IMR-90 (cell line): Measurements from ENCODE around the gene AMIGO3. TPM values are rescaled to one million over a fixed set of nuclear protein-coding genes. Genes with fewer than 3 reads are reported as not detected.

ENCODE experiments used
- ATAC-seq: fragments of 200-7000 bp; cut with Tn5 transposase; 2 replicates; pipeline ENCODE4 v1.9.1; 2020; ENCODE audit warnings: low read depth, mild to moderate bottlenecking, moderate library complexity
- BruUV-seq: library from RNA; stranded (reverse); fragments of 400-500 nt; replicated peaks from 2 replicates; lab custom pipeline; 2021; lab: Mats Ljungman, UMichigan
- CTCF ChIA-PET: fragments of 300-600 bp; formaldehyde crosslinking; extraction: SDS; loops from one replicate; lab custom pipeline; 2021; ENCODE audit warnings: antibody characterized with exemption; lab: Yijun Ruan, JAX
- POLR2A ChIA-PET: fragments of 300-600 bp; sonication (Branson Sonifier 250); formaldehyde crosslinking; loops from one replicate; lab custom pipeline; 2022; ENCODE audit warnings: antibody characterized with exemption; ENCODE audit not compliant: unreplicated experiment; lab: Charles Lee
- DNase-seq: peaks from one replicate; pipeline ENCODE4 v3.0.0; 2013
- H2AFZ ChIP-seq: replicated peaks from 2 replicates; pipeline ENCODE3; 2013; ENCODE audit warnings: low read length, mild to moderate bottlenecking; ENCODE audit not compliant: poor library complexity
- H2AK5ac ChIP-seq: 2 replicates; pipeline ENCODE4 v1.6.1; 2013; ENCODE audit warnings: low read depth, low read length, inconsistent platforms
- H2AK9ac ChIP-seq: replicated peaks from 2 replicates; pipeline ENCODE3; 2013; ENCODE audit warnings: mild to moderate bottlenecking, low read depth, low read length, moderate library complexity; ENCODE audit not compliant: poor library complexity
- H2BK120ac ChIP-seq: 2 replicates; pipeline ENCODE4 v1.6.1; 2013; ENCODE audit warnings: low read depth, low read length, inconsistent platforms
- H2BK15ac ChIP-seq: 3 replicates; pipeline ENCODE4 v1.6.1; 2013; ENCODE audit warnings: low read depth, low read length, inconsistent platforms
- H2BK20ac ChIP-seq: 2 replicates; pipeline ENCODE4 v1.6.1; 2013; ENCODE audit warnings: low read depth, mild to moderate bottlenecking, inconsistent platforms, low read length, moderate library complexity
- H2BK5ac ChIP-seq: 2 replicates; pipeline ENCODE4 v1.6.1; 2013; ENCODE audit warnings: mild to moderate bottlenecking, low read depth, low read length, inconsistent platforms; ENCODE audit not compliant: poor library complexity, severe bottlenecking
- H3K14ac ChIP-seq: replicated peaks from 2 replicates; pipeline ENCODE4 v1.6.1; 2013; ENCODE audit warnings: low read depth, low read length, inconsistent platforms
- H3K18ac ChIP-seq: 2 replicates; pipeline ENCODE4 v1.6.1; 2013; ENCODE audit warnings: low read depth, low read length, control low read depth
- H3K23ac ChIP-seq: 2 replicates; pipeline ENCODE4 v1.6.1; 2013; ENCODE audit warnings: low read depth, low read length, inconsistent platforms
- H3K27ac ChIP-seq: 2 replicates; pipeline ENCODE4 v1.5.1; 2013; ENCODE audit warnings: mild to moderate bottlenecking, control low read depth, low read length; ENCODE audit not compliant: insufficient read depth
- H3K27me3 ChIP-seq: 2 replicates; pipeline ENCODE4 v1.6.1; 2013; ENCODE audit warnings: low read length; ENCODE audit not compliant: control insufficient read depth, insufficient read depth
- H3K36me3 ChIP-seq: 2 replicates; pipeline ENCODE4 v1.6.1; 2013; ENCODE audit warnings: low read length, mixed read lengths; ENCODE audit not compliant: control insufficient read depth, insufficient read depth
- H3K4ac ChIP-seq: 2 replicates; pipeline ENCODE4 v1.6.1; 2013; ENCODE audit warnings: low read depth, low read length, inconsistent platforms
- H3K4me1 ChIP-seq: 2 replicates; pipeline ENCODE4 v1.6.1; 2013; ENCODE audit warnings: low read length, mixed read lengths; ENCODE audit not compliant: control insufficient read depth, insufficient read depth
- H3K4me2 ChIP-seq: 2 replicates; pipeline ENCODE4 v1.6.1; 2013; ENCODE audit warnings: low read depth, mild to moderate bottlenecking, control low read depth, low read length, moderate library complexity
- H3K4me3 ChIP-seq: 2 replicates; pipeline ENCODE4 v1.5.1; 2013; ENCODE audit warnings: low read depth, mild to moderate bottlenecking, control low read depth, low read length, moderate library complexity; ENCODE audit not compliant: insufficient read depth
- H3K56ac ChIP-seq: 2 replicates; pipeline ENCODE4 v1.6.1; 2013; ENCODE audit warnings: low read length, inconsistent platforms; ENCODE audit not compliant: insufficient read depth; ENCODE audit errors: extremely low read depth
- H3K79me1 ChIP-seq, 2 experiments: 2 replicates each; pipeline ENCODE4 v1.6.1; 2013; ENCODE audit warnings: low read length in 2 of 2, inconsistent platforms in 1 of 2, low read depth in 1 of 2
- H3K9ac ChIP-seq: 2 replicates; pipeline ENCODE4 v1.6.1; 2013; ENCODE audit warnings: low read depth, low read length, control low read depth
- H3K9me1 ChIP-seq: 2 replicates; pipeline ENCODE4 v1.6.1; 2013; ENCODE audit warnings: low read length, inconsistent platforms; ENCODE audit not compliant: insufficient read depth
- H3K9me3 ChIP-seq: 2 replicates; pipeline ENCODE4 v1.6.1; 2013; ENCODE audit warnings: low read length; ENCODE audit not compliant: control insufficient read depth, insufficient read depth
- H4K20me1 ChIP-seq: 2 replicates; pipeline ENCODE4 v1.6.1; 2013; ENCODE audit warnings: low read length, inconsistent platforms; ENCODE audit not compliant: insufficient read depth
- H4K5ac ChIP-seq: 2 replicates; pipeline ENCODE4 v1.6.1; 2013; ENCODE audit warnings: mild to moderate bottlenecking, low read depth, low read length, control low read depth
- H4K8ac ChIP-seq, 2 experiments: 2 replicates each; pipeline ENCODE4 v1.6.1; 2013; ENCODE audit warnings: low read depth in 2 of 2, low read length in 2 of 2, control low read depth in 1 of 2, inconsistent platforms in 1 of 2
- H4K91ac ChIP-seq: 2 replicates; pipeline ENCODE4 v1.6.1; 2013; ENCODE audit warnings: low read depth, low read length, inconsistent platforms; ENCODE audit not compliant: insufficient read depth
- BHLHE40 ChIP-seq: fragments of 150-350 bp; IDR thresholded peaks from 2 replicates; pipeline ENCODE4 v1.6.1; 2016; ENCODE audit warnings: mild to moderate bottlenecking, low read depth, low read length
- CEBPB ChIP-seq: IDR thresholded peaks from 2 replicates; pipeline ENCODE4 v1.6.1; 2012; ENCODE audit warnings: low read depth, low read length, improper control_type of control experiment
- FOS ChIP-seq: fragments of 150-350 bp; IDR thresholded peaks from 2 replicates; pipeline ENCODE4 v1.6.1; 2016; ENCODE audit warnings: low read depth, low read length
- MAZ ChIP-seq: IDR thresholded peaks from 2 replicates; pipeline ENCODE4 v1.6.1; 2012; ENCODE audit warnings: low read depth, mild to moderate bottlenecking, low read length, improper control_type of control experiment, moderate library complexity, borderline replicate concordance
- NFE2L2 ChIP-seq: fragments of 150-350 bp; IDR thresholded peaks from 2 replicates; pipeline ENCODE4 v1.6.1; 2016; ENCODE audit warnings: low read depth, mild to moderate bottlenecking, low read length
- RAD21 ChIP-seq: IDR thresholded peaks from 2 replicates; pipeline ENCODE4 v1.6.1; 2012; ENCODE audit warnings: low read length, improper control_type of control experiment
- SMC3 ChIP-seq: fragments of 150-350 bp; IDR thresholded peaks from 2 replicates; pipeline ENCODE4 v1.6.1; 2016; ENCODE audit warnings: low read depth, mild to moderate bottlenecking, antibody characterized with exemption, low read length, moderate library complexity
- WGBS, 2 experiments: methylation state at CpG; one replicate each; pipeline versions ENCODE4 v1.1.5 to v1.1.7; 2013; ENCODE audit warnings: missing lambda C conversion rate in 2 of 2; ENCODE audit not compliant: insufficient read length in 1 of 2; ENCODE audit errors: extremely low coverage in 2 of 2; 5-methylcytosine and 5-hydroxymethylcytosine counted together
- dilution Hi-C: fragments of 300-500 bp; cut with HindIII; formaldehyde crosslinking; loops from one replicate; pipeline ENCODE4 v1.14.3; 2018; ENCODE audit warnings: low sequenced_read_pairs; ENCODE audit not compliant: unreplicated experiment
- in situ Hi-C: fragments of 300-500 bp; cut with MboI; formaldehyde crosslinking; loops from 3 replicates; pipeline ENCODE4 v1.14.3; 2019; ENCODE audit warnings: low sequenced_read_pairs, inconsistent platforms, mixed read lengths
- intact Hi-C: fragments of 100-400 bp; cut with micrococcal nuclease; formaldehyde crosslinking; loops from 2 replicates; pipeline ENCODE4 v1.10.0; 2022
- polyA plus RNA-seq, 3 experiments: library from polyadenylated mRNA; depleted of rRNA; stranded (reverse); fragments of >200 nt; gene quantifications; 2 replicates each; pipeline ENCODE4 v1.2.3, GENCODE V29; 2012; ENCODE audit warnings: low replicate concordance in 1 of 3
- total RNA-seq: library from RNA; depleted of rRNA; stranded (reverse); fragments of >200 nt; gene quantifications from 2 replicates; pipeline ENCODE4 v1.2.3, GENCODE V29; 2012
- TF ChIP-seq, protein P1 (sequence below): fragments of 150-350 bp; IDR thresholded peaks from 2 replicates; pipeline ENCODE4 v1.6.1; 2017; ENCODE audit warnings: mild to moderate bottlenecking, antibody characterized with exemption, low read length, low read depth

Gene AMIGO3
- total and polyA plus RNA-seq, 2 of the 4 experiments (the other 2 are of a cell fraction), result 1.5 TPM; not detected in 1

DNA sequence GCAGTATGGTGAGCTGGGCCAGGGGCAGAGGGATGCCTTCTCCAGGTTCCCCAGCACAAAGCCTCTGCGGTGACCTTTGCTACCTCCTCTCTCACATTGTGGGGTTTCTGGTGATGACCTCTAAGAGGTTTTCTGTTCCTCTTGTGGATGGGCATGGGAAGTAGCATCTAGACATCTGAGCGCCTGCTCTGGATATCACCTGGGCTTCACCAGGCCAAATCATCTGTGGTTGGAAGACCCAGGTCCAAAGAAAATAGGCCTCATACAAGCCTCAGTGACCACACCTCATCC, 38.3 kb downstream of the AMIGO3 start:
- Histone ChIP-seq H3K4me2 (no peak overlapping the region), H2AK9ac (no peak overlapping the region), H3K9ac (no peak overlapping the region), H2AFZ (no peak overlapping the region), H3K9me1 (no peaks in the 10 kb centered on the region; the same call in 1 of the 2 replicates), H3K56ac (no peak overlapping the region), H3K14ac (no peak overlapping the region), H3K4ac (no peak overlapping the region), H2AK5ac (no peak overlapping the region), H4K91ac (no peak overlapping the region), H3K27me3 (no peaks in the 10 kb centered on the region), H3K23ac (no peak overlapping the region), H3K18ac (no peak overlapping the region), H4K5ac (no peak overlapping the region), H4K8ac (no peak overlapping the region), H3K27ac (no peak overlapping the region), H2BK5ac (no peak overlapping the region), H2BK120ac (no peak overlapping the region), H2BK15ac (no peak overlapping the region), H3K36me3 (peaks cover 76% of the 10 kb centered on the region), H3K4me1 (no peaks in the 10 kb centered on the region), H2BK20ac (no peak overlapping the region), H3K4me3 (no peak overlapping the region), H4K20me1 (no peaks in the 10 kb centered on the region; the same call in 1 of the 2 replicates), H3K9me3 (no peaks in the 10 kb centered on the region), H3K79me1 (peaks cover 9 to 27% of the 10 kb centered on the region in 2 experiments; a peak in 2 of 4 replicates)
- intact Hi-C loops, result no loop called here
- CTCF ChIA-PET, result no interaction called here
- BruUV-seq, result no TSS peak
- POLR2A ChIA-PET, result no interaction called here
- TF ChIP-seq, protein P1, sequence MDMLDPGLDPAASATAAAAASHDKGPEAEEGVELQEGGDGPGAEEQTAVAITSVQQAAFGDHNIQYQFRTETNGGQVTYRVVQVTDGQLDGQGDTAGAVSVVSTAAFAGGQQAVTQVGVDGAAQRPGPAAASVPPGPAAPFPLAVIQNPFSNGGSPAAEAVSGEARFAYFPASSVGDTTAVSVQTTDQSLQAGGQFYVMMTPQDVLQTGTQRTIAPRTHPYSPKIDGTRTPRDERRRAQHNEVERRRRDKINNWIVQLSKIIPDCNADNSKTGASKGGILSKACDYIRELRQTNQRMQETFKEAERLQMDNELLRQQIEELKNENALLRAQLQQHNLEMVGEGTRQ, result no peak
- TF ChIP-seq BHLHE40 (no peak), MAZ (no peak), SMC3 (no peak), RAD21 (no peak), NFE2L2 (no peak), CEBPB (no peak), FOS (no peak)
- dilution Hi-C loops, result no loop called here
- in situ Hi-C loops, result no loop called here
- DNase-seq, result no peak
- WGBS, 2 experiments, result no CpG with 5 or more reads among the region's 2 CpGs
- no peak for ATAC-seq
